GM18526 (cell line): ENCODE measurements around the gene IFFO2.

Experiments
- POLR2A ChIP-seq: IDR thresholded peaks from 3 replicates; pipeline ENCODE4 v1.6.1; 2011; ENCODE audit not compliant: insufficient read length; ENCODE audit errors: extremely low read depth

Gene IFFO2

DNA sequence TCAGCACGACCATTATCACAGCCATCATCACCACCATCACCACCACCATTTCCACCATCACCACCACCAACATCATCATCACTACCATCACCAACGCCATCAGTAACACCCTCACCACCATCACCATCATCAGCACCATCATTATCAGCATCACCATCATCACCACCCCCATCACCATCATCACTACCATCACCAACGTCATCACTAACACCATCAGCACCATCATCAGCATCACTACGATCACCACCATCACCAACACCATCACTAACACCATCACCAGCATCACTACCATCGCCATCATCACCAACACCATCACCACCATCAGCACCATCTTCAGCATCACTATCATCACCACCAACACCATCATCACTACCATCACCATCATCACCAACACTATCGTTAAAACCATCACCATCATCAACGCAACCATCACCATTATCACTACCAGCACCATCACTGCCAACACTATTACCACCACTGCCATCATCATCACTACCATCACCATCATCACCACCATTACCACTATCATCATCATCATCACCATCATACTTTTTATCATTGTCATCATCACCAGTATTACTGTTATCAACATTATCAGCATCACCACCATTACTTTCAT is 98.3 kb downstream of the IFFO2 start:
- no peak for TF ChIP-seq POLR2A

DNA sequence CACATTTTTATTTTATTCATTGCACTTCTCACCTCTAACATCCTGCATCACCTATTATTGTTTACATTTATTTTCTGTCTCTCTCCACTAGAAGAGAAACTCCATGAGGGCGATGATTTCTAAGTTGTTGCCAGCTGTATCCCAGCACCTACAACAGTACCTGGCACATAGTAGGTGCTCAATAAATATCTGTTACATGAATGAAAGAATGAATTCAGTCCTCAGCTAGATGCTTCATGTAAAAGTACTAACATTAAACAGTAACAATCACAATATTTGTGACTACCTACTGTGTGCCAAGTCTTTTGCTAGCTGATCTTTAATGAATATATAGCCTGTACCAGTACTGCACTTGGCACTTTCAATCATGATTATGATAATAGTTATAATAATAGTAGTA is 100.0 kb downstream of the IFFO2 start:
- TF ChIP-seq POLR2A, result no peak

- no peak for TF ChIP-seq POLR2A
Observed at GRCh38 chr1:18855573-18855972, 100.9 kb downstream of the IFFO2 start.

DNA sequence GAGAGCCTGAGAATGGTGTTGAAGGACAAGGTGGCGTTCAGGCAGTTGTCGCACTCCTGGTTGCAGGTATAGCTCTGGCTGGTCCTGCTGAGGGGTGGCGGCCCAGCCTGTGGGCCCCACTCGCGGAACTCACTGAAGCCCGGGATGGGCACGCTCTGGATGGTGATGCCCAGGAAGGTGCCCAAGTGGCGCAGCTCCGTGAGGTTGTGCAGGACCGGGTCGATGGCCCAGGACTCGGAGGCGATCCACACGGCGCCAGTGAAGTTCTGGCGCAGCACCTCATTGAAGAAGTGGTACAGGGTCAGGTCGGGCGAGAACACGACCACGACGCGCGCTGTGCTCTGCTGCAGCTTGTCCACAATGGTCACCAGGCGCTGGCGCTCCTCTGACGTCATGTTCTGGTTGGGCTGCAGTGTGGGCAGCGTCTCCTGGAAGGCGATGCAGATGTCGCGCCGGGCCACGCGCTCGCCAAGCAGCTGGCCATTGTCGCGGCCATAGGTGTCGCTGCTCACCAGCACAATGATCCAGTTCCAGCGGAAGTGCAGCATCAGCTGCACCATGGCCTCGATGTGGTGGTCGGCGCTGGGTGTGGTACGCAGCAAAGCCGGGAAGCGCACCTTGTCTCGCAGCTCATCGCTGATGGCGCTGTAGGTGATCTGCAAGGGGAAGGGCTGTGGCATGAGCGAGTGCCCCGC is 102.0 kb downstream of the IFFO2 start:
- no peak for TF ChIP-seq POLR2A
